HepG2 (cell line): ENCODE results near the gene DNMT1. TPM values are rescaled to one million over a fixed set of nuclear protein-coding genes. Genes with fewer than 3 reads are reported as not detected.
A peak's percentile ranks its signal among the peaks of the same experiment; 100 is the strongest.

Experiments
- CSRNP1 ChIP-seq: sonication (generic); formaldehyde crosslinking; IDR thresholded peaks from 2 replicates; pipeline ENCODE4 v1.8.1; 2023; ENCODE audit warnings: mild to moderate bottlenecking, missing genetic modification reagents
- ELF3 ChIP-seq: IDR thresholded peaks from 2 replicates; pipeline ENCODE4 v1.6.1; 2016; ENCODE audit warnings: missing genetic modification reagents, missing compliant biosample characterization
- FOXP1 ChIP-seq, 2 experiments: fragments of 450-650 bp in 1 of 2; IDR thresholded peaks; 2 replicates each; pipeline ENCODE4 v1.6.1; 2017 to 2018; ENCODE audit warnings: antibody characterized with exemption in 1 of 2
- MED13 ChIP-seq: sonication (generic); formaldehyde crosslinking; IDR thresholded peaks from 2 replicates; pipeline ENCODE4 v1.5.0; 2020; ENCODE audit warnings: missing genetic modification reagents
- PAF1 ChIP-seq: IDR thresholded peaks from 2 replicates; pipeline ENCODE4 v1.6.1; 2016; ENCODE audit warnings: missing genetic modification reagents, missing compliant biosample characterization
- PHF5A ChIP-seq: IDR thresholded peaks from one replicate; pipeline ENCODE4 v1.6.1; 2018; ENCODE audit warnings: low read depth, missing genetic modification reagents; ENCODE audit not compliant: unreplicated experiment
- PHF8 ChIP-seq: sonication (generic); formaldehyde crosslinking; IDR thresholded peaks from 2 replicates; pipeline ENCODE4 v1.5.0; 2020; ENCODE audit warnings: missing genetic modification reagents
- SETDB1 ChIP-seq: sonication (generic); formaldehyde crosslinking; IDR thresholded peaks from 2 replicates; pipeline ENCODE4 v1.5.1; 2020; ENCODE audit warnings: missing genetic modification reagents, mild to moderate bottlenecking, borderline replicate concordance
- SMARCC2 ChIP-seq: fragments of 450-650 bp; IDR thresholded peaks from 2 replicates; pipeline ENCODE4 v1.6.1; 2017; ENCODE audit warnings: antibody characterized with exemption, mild to moderate bottlenecking
- TCF7 ChIP-seq: sonication (generic); IDR thresholded peaks from 2 replicates; pipeline ENCODE4 v1.6.1; 2016; ENCODE audit warnings: antibody characterized with exemption, low read depth
- ZBTB38 ChIP-seq: sonication (generic); formaldehyde crosslinking; IDR thresholded peaks from 2 replicates; pipeline ENCODE4 v1.5.1; 2020; ENCODE audit warnings: mild to moderate bottlenecking, missing genetic modification reagents
- ZHX2 ChIP-seq, 2 experiments: sonication (generic) in 1 of 2; formaldehyde crosslinking in 1 of 2; IDR thresholded peaks; 2 replicates each; pipeline versions ENCODE4 v1.6.1 to v1.9.0; 2014 to 2022; ENCODE audit warnings: antibody characterized with exemption in 1 of 2, borderline replicate concordance in 1 of 2, inconsistent platforms in 1 of 2, low read depth in 1 of 2, missing genetic modification reagents in 1 of 2
- ZNF3 ChIP-seq: IDR thresholded peaks from 2 replicates; pipeline ENCODE4 v1.7.0; 2017; ENCODE audit warnings: inconsistent platforms
- ZNF879 ChIP-seq: sonication (generic); formaldehyde crosslinking; IDR thresholded peaks from 2 replicates; pipeline ENCODE4 v1.8.1; 2023; ENCODE audit warnings: missing genetic modification reagents
- polyA plus RNA-seq, 8 experiments: library from polyadenylated mRNA; depleted of rRNA in 3 of 8; stranded (reverse) in 7 of 8; unstranded in 1 of 8; fragments of >200 nt; fragmentation: Illumina TruSeq in 4 of 8; extraction: Trizol in 4 of 8; gene quantifications; 2 replicates each; pipeline versions ENCODE4 v1.2.1 to v1.2.3, GENCODE V29; 2011 to 2016; ENCODE audit warnings: low read depth in 4 of 8, missing spikeins in 1 of 8, mixed read lengths in 1 of 8; ENCODE audit not compliant: insufficient read depth in 1 of 8
- total RNA-seq, 5 experiments: library from RNA; depleted of rRNA; stranded (reverse); fragments of >200 nt; fragmentation: Illumina TruSeq; extraction: Trizol; gene quantifications; 2 replicates each; pipeline ENCODE4 v1.2.3, GENCODE V29; 2016; ENCODE audit warnings: low read depth in 1 of 5
- TF ChIP-seq, protein P1 (sequence below): sonication (generic); formaldehyde crosslinking; IDR thresholded peaks from 2 replicates; pipeline ENCODE4 v1.8.1; 2022; ENCODE audit warnings: mild to moderate bottlenecking, missing genetic modification reagents
- TF ChIP-seq, protein P2 (sequence below): IDR thresholded peaks from 2 replicates; pipeline ENCODE4 v1.6.1; 2012; ENCODE audit warnings: inconsistent platforms
- TF ChIP-seq, protein P3 (sequence below): sonication (generic); formaldehyde crosslinking; IDR thresholded peaks from 2 replicates; pipeline ENCODE4 v1.4.0; 2020; ENCODE audit warnings: mild to moderate bottlenecking, missing genetic modification reagents

DNMT1 gene
- total and polyA plus RNA-seq, 2 of the 13 experiments (the other 11 are each of a cell fraction or from before 2014, with no cell fraction given): 31.2 to 91.1 TPM

DNA sequence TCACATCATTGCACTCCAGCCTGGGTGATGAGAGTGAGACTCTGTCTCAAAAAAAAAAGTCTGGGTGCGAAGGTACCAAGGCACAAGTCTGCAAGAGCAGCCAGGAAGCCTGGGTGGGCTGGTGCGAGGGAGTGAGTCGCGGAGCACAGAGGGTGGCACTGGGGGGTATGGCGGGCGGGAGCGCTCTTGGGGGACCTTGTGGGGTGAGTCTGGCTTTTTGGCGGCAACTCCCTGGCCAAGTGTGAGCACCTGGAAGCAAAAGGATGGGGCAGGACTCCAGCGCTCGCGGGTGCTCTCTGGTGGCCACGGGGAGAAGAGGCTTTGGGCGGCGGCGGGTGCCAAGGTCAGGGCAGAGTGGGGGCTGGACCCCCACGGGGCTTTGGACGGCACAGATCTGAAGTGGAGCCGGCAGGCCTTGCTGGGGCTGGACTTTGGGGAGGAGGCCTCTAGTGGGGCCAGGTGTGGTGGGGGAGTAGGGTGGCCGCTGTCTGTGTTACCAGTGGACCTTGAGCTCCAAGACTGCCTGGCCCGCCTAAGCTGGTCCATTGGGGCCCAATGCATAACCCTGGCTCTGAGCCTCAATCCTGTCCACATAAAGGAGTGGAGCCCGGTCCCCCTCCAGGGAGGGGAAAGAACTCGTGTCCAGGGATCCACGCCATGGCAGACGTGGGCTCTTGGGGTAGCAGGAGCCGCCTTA lies 81.7 kb downstream of the DNMT1 start (continued):
- no peak for TF ChIP-seq ZHX2 (IDR thresholded peaks at IDR 0.05; ENCODE audit: low read depth)
- no peak for TF ChIP-seq ZHX2 (CRISPR knock-in tag; IDR thresholded peaks at IDR 0.05; ENCODE audit: borderline replicate concordance)
- TF ChIP-seq, protein P1, sequence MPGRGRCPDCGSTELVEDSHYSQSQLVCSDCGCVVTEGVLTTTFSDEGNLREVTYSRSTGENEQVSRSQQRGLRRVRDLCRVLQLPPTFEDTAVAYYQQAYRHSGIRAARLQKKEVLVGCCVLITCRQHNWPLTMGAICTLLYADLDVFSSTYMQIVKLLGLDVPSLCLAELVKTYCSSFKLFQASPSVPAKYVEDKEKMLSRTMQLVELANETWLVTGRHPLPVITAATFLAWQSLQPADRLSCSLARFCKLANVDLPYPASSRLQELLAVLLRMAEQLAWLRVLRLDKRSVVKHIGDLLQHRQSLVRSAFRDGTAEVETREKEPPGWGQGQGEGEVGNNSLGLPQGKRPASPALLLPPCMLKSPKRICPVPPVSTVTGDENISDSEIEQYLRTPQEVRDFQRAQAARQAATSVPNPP: no peak
- TF ChIP-seq ELF3 (CRISPR knock-in tag): no peak
- TF ChIP-seq, protein P2, sequence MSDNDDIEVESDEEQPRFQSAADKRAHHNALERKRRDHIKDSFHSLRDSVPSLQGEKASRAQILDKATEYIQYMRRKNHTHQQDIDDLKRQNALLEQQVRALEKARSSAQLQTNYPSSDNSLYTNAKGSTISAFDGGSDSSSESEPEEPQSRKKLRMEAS: no peak
- no peak for TF ChIP-seq FOXP1 (IDR thresholded peaks at IDR 0.05)
- TF ChIP-seq FOXP1 (CRISPR knock-in tag; IDR thresholded peaks at IDR 0.05): no peak
- TF ChIP-seq PHF8 (CRISPR knock-in tag): no peak
- no peak for TF ChIP-seq MED13 (CRISPR knock-in tag)
- no peak for TF ChIP-seq ZNF3
- TF ChIP-seq PHF5A (CRISPR knock-in tag): peak; percentile 23
- peak; percentile 32; the same call in 1 of the 2 replicates for TF ChIP-seq TCF7
- TF ChIP-seq ZBTB38: no peak
- TF ChIP-seq, protein P3, sequence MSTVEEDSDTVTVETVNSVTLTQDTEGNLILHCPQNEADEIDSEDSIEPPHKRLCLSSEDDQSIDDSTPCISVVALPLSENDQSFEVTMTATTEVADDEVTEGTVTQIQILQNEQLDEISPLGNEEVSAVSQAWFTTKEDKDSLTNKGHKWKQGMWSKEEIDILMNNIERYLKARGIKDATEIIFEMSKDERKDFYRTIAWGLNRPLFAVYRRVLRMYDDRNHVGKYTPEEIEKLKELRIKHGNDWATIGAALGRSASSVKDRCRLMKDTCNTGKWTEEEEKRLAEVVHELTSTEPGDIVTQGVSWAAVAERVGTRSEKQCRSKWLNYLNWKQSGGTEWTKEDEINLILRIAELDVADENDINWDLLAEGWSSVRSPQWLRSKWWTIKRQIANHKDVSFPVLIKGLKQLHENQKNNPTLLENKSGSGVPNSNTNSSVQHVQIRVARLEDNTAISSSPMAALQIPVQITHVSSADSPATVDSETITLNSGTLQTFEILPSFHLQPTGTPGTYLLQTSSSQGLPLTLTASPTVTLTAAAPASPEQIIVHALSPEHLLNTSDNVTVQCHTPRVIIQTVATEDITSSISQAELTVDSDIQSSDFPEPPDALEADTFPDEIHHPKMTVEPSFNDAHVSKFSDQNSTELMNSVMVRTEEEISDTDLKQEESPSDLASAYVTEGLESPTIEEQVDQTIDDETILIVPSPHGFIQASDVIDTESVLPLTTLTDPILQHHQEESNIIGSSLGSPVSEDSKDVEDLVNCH (CRISPR knock-in tag): no peak
- TF ChIP-seq SETDB1 (CRISPR knock-in tag): no peak
- peak; percentile 27; the same call in 1 of the 2 replicates for TF ChIP-seq PAF1
- no peak for TF ChIP-seq ZNF879 (CRISPR knock-in tag)
- TF ChIP-seq SMARCC2: no peak
- no peak for TF ChIP-seq CSRNP1 (CRISPR knock-in tag)
